Adrenal gland (tissue), 5 donors: ENCODE results near the gene PRSS38.

Experiments used
- POLR2A ChIP-seq, 2 donors: fragments of 450-650 bp; IDR thresholded peaks; one replicate each; pipeline ENCODE4 v1.6.1; 2017; ENCODE audit warnings: antibody characterized with exemption in 2 of 2, mild to moderate bottlenecking in 2 of 2, moderate library complexity in 1 of 2
- TF ChIP-seq, protein P1 (sequence below), 6 experiments: fragments of 450-650 bp in 4 of 6; fragments of 200-600 bp in 2 of 6; sonication (generic) in 1 of 6; IDR thresholded peaks; 1 replicate in 5 of 6; 2 replicates in 1 of 6; pipeline versions ENCODE4 v1.5.1 to v1.8.0; 2016 to 2021; ENCODE audit warnings: antibody characterized with exemption in 6 of 6, mild to moderate bottlenecking in 2 of 6, moderate library complexity in 1 of 6
- donor health status: DM: no; HTN: no; CAD: no.

DNA sequence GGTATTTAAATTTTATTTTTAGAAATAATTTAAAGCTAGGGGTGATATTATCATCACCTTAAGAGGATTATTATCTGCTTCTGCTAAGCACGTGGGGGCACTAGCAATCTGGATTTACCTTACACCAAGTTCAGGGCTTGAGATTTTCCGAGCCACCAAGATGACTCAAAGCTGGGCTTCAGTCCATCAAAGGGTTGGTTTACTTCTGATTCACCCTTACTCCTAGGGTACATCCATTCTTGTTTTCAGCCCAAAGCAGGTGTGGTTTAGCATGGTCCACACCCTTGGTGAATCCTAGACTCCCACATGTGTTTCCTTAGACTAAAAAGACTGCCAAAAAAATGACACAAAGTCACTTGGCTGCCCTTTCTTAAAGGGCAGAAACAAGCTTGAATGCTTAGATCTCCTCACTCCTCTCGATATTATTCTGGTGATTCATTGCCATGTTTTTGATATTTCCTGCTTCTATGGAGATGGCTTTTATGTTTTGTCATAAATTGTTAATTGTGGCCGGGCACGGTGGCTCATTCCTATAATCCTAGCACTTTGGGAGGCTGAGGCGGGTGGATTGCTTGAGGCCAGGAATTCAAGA lies 9.8 kb upstream of the PRSS38 start:
- TF ChIP-seq, protein P1, sequence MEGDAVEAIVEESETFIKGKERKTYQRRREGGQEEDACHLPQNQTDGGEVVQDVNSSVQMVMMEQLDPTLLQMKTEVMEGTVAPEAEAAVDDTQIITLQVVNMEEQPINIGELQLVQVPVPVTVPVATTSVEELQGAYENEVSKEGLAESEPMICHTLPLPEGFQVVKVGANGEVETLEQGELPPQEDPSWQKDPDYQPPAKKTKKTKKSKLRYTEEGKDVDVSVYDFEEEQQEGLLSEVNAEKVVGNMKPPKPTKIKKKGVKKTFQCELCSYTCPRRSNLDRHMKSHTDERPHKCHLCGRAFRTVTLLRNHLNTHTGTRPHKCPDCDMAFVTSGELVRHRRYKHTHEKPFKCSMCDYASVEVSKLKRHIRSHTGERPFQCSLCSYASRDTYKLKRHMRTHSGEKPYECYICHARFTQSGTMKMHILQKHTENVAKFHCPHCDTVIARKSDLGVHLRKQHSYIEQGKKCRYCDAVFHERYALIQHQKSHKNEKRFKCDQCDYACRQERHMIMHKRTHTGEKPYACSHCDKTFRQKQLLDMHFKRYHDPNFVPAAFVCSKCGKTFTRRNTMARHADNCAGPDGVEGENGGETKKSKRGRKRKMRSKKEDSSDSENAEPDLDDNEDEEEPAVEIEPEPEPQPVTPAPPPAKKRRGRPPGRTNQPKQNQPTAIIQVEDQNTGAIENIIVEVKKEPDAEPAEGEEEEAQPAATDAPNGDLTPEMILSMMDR (IDR thresholded peaks at IDR 0.05), result no peak
- no peak for TF ChIP-seq POLR2A (IDR thresholded peaks at IDR 0.05)
